Measurements from ENCODE around the gene COL25A1. TPM values are rescaled to one million over a fixed set of nuclear protein-coding genes. Genes with fewer than 3 reads are reported as not detected.

Gene COL25A1
- total and polyA plus RNA-seq, 4 donors, result 0.61 to 4.4 (median 2.1) TPM

GRCh38 chr4:109266891-109267290, 35.6 kb downstream of the COL25A1 start:
- TF ChIP-seq YY1 (IDR thresholded peaks at IDR 0.05) (no peak), FOXA1 (IDR thresholded peaks at IDR 0.05) (no peak), RAD21 (IDR thresholded peaks at IDR 0.05) (no peak), SP1 (IDR thresholded peaks at IDR 0.05) (no peak), MAX (IDR thresholded peaks at IDR 0.05) (no peak), NR2F2 (IDR thresholded peaks at IDR 0.05) (no peak), GABPA (IDR thresholded peaks at IDR 0.05 in 1 of 2, conservative IDR thresholded peaks at IDR 0.05 in 1 of 2) (no peak), JUND (IDR thresholded peaks at IDR 0.05) (no peak), FOXA2 (IDR thresholded peaks at IDR 0.05) (no peak), RXRA (IDR thresholded peaks at IDR 0.05) (no peak), HNF4G (IDR thresholded peaks at IDR 0.05) (no peak), HNF4A (conservative IDR thresholded peaks at IDR 0.05) (no peak), TAF1 (conservative IDR thresholded peaks at IDR 0.05) (no peak), EGR1 (IDR thresholded peaks at IDR 0.05; ENCODE audit: low read depth in 2 of 2) (no peak)
- TF ChIP-seq, protein P1, sequence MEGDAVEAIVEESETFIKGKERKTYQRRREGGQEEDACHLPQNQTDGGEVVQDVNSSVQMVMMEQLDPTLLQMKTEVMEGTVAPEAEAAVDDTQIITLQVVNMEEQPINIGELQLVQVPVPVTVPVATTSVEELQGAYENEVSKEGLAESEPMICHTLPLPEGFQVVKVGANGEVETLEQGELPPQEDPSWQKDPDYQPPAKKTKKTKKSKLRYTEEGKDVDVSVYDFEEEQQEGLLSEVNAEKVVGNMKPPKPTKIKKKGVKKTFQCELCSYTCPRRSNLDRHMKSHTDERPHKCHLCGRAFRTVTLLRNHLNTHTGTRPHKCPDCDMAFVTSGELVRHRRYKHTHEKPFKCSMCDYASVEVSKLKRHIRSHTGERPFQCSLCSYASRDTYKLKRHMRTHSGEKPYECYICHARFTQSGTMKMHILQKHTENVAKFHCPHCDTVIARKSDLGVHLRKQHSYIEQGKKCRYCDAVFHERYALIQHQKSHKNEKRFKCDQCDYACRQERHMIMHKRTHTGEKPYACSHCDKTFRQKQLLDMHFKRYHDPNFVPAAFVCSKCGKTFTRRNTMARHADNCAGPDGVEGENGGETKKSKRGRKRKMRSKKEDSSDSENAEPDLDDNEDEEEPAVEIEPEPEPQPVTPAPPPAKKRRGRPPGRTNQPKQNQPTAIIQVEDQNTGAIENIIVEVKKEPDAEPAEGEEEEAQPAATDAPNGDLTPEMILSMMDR (IDR thresholded peaks at IDR 0.05; ENCODE audit: low read depth, low read length, missing input control), result no peak
- TF ChIP-seq, protein P2, sequence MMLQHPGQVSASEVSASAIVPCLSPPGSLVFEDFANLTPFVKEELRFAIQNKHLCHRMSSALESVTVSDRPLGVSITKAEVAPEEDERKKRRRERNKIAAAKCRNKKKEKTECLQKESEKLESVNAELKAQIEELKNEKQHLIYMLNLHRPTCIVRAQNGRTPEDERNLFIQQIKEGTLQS (IDR thresholded peaks at IDR 0.05), result no peak
- TF ChIP-seq, protein P3, sequence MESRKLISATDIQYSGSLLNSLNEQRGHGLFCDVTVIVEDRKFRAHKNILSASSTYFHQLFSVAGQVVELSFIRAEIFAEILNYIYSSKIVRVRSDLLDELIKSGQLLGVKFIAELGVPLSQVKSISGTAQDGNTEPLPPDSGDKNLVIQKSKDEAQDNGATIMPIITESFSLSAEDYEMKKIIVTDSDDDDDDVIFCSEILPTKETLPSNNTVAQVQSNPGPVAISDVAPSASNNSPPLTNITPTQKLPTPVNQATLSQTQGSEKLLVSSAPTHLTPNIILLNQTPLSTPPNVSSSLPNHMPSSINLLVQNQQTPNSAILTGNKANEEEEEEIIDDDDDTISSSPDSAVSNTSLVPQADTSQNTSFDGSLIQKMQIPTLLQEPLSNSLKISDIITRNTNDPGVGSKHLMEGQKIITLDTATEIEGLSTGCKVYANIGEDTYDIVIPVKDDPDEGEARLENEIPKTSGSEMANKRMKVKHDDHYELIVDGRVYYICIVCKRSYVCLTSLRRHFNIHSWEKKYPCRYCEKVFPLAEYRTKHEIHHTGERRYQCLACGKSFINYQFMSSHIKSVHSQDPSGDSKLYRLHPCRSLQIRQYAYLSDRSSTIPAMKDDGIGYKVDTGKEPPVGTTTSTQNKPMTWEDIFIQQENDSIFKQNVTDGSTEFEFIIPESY (IDR thresholded peaks at IDR 0.05), result no peak
- TF ChIP-seq, protein P4, sequence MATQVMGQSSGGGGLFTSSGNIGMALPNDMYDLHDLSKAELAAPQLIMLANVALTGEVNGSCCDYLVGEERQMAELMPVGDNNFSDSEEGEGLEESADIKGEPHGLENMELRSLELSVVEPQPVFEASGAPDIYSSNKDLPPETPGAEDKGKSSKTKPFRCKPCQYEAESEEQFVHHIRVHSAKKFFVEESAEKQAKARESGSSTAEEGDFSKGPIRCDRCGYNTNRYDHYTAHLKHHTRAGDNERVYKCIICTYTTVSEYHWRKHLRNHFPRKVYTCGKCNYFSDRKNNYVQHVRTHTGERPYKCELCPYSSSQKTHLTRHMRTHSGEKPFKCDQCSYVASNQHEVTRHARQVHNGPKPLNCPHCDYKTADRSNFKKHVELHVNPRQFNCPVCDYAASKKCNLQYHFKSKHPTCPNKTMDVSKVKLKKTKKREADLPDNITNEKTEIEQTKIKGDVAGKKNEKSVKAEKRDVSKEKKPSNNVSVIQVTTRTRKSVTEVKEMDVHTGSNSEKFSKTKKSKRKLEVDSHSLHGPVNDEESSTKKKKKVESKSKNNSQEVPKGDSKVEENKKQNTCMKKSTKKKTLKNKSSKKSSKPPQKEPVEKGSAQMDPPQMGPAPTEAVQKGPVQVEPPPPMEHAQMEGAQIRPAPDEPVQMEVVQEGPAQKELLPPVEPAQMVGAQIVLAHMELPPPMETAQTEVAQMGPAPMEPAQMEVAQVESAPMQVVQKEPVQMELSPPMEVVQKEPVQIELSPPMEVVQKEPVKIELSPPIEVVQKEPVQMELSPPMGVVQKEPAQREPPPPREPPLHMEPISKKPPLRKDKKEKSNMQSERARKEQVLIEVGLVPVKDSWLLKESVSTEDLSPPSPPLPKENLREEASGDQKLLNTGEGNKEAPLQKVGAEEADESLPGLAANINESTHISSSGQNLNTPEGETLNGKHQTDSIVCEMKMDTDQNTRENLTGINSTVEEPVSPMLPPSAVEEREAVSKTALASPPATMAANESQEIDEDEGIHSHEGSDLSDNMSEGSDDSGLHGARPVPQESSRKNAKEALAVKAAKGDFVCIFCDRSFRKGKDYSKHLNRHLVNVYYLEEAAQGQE (IDR thresholded peaks at IDR 0.05), result no peak
- Histone ChIP-seq H3K27me3 (ENCODE audit: control insufficient read depth in 4 of 4, insufficient read depth in 4 of 4, low read length in 3 of 4) (no peaks in the 10 kb centered on the region), H3K27ac (ENCODE audit: low read depth in 1 of 2, low read length in 2 of 2) (no peak overlapping the region), H3K36me3 (ENCODE audit: control insufficient read depth in 4 of 4, insufficient read depth in 3 of 4, low read depth in 1 of 4, low read length in 3 of 4) (no peaks in the 10 kb centered on the region), H3K9me3 (ENCODE audit: control insufficient read depth in 4 of 4, low read length in 3 of 4) (no peaks in the 10 kb centered on the region), H3K9ac (ENCODE audit: low read depth in 1 of 2, low read length in 2 of 2) (no peak overlapping the region), H3K4me3 (ENCODE audit: low read depth in 1 of 3, low read length in 3 of 3) (no peak overlapping the region), H3K4me1 (ENCODE audit: control insufficient read depth in 4 of 4, insufficient read depth in 4 of 4, low read length in 3 of 4) (no peaks in the 10 kb centered on the region)
- DNase-seq (ENCODE audit: low spot score), result no peak
